Urinary bladder (tissue), 4 donors: Measurements from ENCODE around the gene SERPING1. TPM values are rescaled to one million over a fixed set of nuclear protein-coding genes. Genes with fewer than 3 reads are reported as not detected.
"Not testable (repeated sequence)": the region's sequence is repeated elsewhere in the genome, so short reads cannot be mapped to it uniquely, and the experiment has no call there.

Experiments
- DNase-seq: peaks from one replicate; pipeline ENCODE4 v3.0.0-alpha.2; 2015; ENCODE audit errors: extremely low spot score
- H3K27ac ChIP-seq: one replicate; pipeline ENCODE4 v1.5.1; 2013; ENCODE audit warnings: low read depth, mild to moderate bottlenecking, moderate library complexity
- H3K36me3 ChIP-seq: one replicate; pipeline ENCODE4 v1.6.1; 2013; ENCODE audit warnings: mild to moderate bottlenecking, moderate library complexity; ENCODE audit not compliant: insufficient read depth
- H3K4me1 ChIP-seq: one replicate; pipeline ENCODE4 v1.6.1; 2013; ENCODE audit warnings: mild to moderate bottlenecking, moderate library complexity; ENCODE audit not compliant: insufficient read depth
- H3K4me3 ChIP-seq: one replicate; pipeline ENCODE4 v1.5.1; 2013; ENCODE audit warnings: low read depth, low read length
- WGBS: extraction: QIAGEN DNeasy Blood & Tissue Kit; methylation state at CpG from one replicate; pipeline ENCODE4 v1.1.7; 2013; 5-methylcytosine and 5-hydroxymethylcytosine counted together
- polyA plus RNA-seq: library from polyadenylated mRNA; stranded (reverse); fragments of 200-250 nt; gene quantifications from one replicate; pipeline ENCODE4 v1.2.3, GENCODE V29; 2013
- total RNA-seq: library from RNA; depleted of rRNA; stranded (reverse); fragments of >200 nt; gene quantifications from one replicate; pipeline ENCODE4 v1.2.3, GENCODE V29; 2014
- donor health status: healthy with polysubstance abuse.
- donor health status: healthy.

The SERPING1 gene
- total and polyA plus RNA-seq, 2 donors = 53.6 to 806 TPM

GRCh38 chr11:57647372-57647771, 49.9 kb downstream of the SERPING1 start:
- Histone ChIP-seq H3K4me1 (no peaks in the 10 kb centered on the region), H3K36me3 (no peaks in the 10 kb centered on the region), H3K4me3 (no peak overlapping the region), H3K27ac (no peak overlapping the region)
- DNase-seq = no peak
- WGBS = 4% methylated on average over 10 of the region's 10 CpGs

DNA sequence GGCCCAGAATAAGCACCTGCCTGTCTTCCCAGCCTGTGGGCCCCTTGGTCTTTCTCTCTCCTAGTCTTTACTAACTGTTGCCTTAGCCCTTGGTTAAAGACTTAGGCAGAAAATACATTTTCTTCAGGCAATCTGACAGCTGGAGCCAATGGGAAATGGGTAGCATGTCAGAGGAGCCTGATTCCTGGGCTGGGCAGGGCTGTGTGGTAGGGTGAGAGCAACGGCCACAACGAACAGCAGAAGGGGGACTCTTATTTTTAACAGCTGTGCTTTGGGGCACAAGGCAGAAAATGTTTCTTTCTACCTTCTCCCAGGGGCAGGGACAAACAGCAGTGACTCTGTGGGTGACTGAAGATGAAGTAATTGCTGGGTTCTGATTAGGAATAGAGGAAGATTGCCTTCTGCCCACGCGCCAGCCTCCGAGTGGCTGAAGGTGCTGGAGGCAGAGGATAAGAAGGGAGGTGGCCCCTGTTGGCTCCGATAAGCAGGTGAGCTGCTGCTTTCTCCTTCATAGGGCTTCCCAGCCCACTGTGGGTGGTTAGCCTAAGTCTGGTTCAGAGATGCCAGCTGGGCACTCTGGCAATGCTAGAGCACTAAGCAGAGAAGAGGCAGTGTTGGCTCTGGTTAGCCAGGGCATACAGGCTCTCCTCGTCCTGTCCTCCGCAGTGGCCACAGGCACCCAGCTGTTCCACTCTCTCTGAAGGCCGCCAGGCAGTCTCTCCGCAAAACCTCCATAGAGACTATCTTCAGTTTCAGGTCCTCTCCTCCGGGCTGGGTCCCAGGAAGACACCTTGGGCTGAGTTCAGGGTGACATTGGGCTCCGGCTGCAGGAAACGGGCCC, 50.7 kb downstream of the SERPING1 start:
- Histone ChIP-seq H3K27ac (no peak overlapping the region), H3K4me1 (no peaks in the 10 kb centered on the region)
- DNase-seq = no peak

DNA sequence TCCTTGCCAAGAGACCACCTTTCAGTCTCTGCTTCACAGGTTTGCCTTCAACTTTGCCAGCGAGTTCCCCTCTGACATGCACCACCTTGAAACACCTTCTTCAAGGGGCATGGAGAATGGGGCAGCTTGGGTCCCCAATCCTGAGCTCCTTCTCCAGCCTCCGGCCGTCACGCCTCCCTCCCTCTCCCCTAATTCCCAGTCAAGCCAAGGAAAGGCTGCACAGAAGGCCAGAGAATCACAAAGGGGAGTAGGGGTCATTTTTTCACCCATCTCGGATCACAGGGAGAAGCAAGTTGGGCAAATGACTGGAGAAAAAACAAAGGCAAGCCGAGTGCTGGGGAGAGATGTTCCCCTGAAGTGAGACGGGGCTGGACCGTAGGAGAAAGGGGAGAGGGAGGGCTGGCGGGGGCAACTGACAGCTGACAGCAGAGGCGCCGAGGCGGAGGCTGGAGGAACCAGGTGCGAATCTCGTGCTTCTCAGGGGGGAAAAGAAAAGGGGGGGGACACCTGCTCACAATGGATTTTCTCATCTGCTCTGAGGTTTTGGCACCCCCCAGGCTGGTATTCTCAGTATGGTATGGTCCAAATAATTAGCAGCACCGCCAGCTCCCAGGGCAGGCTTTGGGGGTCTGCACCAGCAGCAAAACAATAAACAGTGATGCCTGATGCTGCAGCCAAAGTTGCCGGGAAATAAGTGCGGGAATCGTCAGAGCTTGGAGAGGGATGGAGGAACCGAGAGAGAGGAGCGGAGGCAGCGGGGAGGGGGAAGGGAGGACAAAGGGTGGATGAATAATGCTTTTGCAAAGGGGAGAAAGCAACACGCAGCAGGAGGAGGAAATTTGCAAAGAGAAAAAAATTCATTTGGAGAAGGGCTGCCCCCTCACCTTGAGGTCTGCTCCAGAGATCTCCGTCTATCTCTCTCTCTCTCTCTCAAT, 51.6 kb downstream of the SERPING1 start:
- H3K27ac ChIP-seq = no peak overlapping the region
- H3K36me3 ChIP-seq = no peaks in the 10 kb centered on the region
- no peak for DNase-seq
- no peaks in the 10 kb centered on the region for H3K4me1 ChIP-seq
- 2% methylated on average over 23 of the region's 23 CpGs for WGBS
- H3K4me3 ChIP-seq = peak overlapping the region; percentile 21

More for the DNA sequence above, 50.7 kb downstream of the SERPING1 start:
- Histone ChIP-seq H3K36me3 (no peaks in the 10 kb centered on the region), H3K4me3 (no peak overlapping the region)
- WGBS = 7% methylated on average over 13 of the region's 13 CpGs

- WGBS = 9% methylated on average over 15 of the region's 15 CpGs
- DNase-seq = no peak
- H3K36me3 ChIP-seq = no peaks in the 10 kb centered on the region
- peak within 1 kb of the TSS; percentile 21 for H3K4me3 ChIP-seq
- peak within 1 kb of the TSS; percentile 26 for H3K27ac ChIP-seq
- H3K4me1 ChIP-seq = no peaks in the 10 kb centered on the region
Observed at GRCh38 chr11:57649826-57650738, 52.6 kb downstream of the SERPING1 start, which contains the start of gene YPEL4. YPEL4 (minus strand) TSS chr11:57649912; CDS start chr11:57647107, 2,805 bp downstream.

DNA sequence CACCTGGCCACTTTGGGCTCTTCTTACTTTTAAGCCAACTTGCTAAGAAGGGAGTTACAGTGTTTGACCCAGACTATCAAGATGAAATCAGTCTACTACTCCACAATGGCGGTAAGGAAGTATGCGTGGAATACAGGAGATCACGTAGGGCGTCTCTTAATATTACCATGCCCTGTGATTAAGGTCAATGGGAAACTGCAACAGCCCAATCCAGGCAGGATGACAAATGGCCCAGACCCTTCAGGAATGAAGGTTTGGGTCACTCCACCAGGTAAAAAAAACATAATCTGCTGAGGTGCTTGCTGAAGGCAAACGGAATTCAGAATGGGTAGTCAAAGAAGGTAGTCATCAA, 53.2 kb downstream of the SERPING1 start:
- Histone ChIP-seq H3K4me1 (no peaks in the 10 kb centered on the region), H3K4me3 (no peak overlapping the region), H3K27ac (no peak overlapping the region), H3K36me3 (no peaks in the 10 kb centered on the region)
- WGBS = 52% methylated on average over 5 of the region's 5 CpGs
- DNase-seq = no peak

GRCh38 chr11:57651408-57651807, 53.9 kb downstream of the SERPING1 start:
- Histone ChIP-seq H3K4me3 (no peak overlapping the region), H3K27ac (no peak overlapping the region), H3K36me3 (no peaks in the 10 kb centered on the region), H3K4me1 (no peaks in the 10 kb centered on the region)
- WGBS = 76% methylated on average over 7 of the region's 7 CpGs
- DNase-seq = no peak

DNA sequence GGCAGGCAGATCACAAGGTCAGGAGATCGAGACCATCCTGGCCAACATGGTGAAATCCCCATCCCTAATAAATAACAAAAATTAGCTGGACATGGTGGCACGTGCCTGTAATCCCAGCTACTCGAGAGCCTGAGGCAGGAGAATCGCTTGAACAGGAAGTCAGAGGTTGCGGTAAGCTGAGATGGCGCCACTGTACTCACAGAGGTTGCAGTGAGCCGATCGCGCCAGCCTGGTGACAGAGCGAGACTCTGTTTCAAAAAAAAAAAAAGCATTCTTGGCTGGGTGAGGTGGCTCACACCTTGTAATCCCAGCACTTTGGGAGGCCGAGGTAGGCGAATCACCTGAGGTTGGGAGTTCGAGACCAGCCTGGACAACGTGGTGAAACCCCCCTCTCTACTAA, 54.7 kb downstream of the SERPING1 start:
- not testable (repeated sequence) for H3K4me3 ChIP-seq, H3K36me3 ChIP-seq, DNase-seq, H3K4me1 ChIP-seq, H3K27ac ChIP-seq
- 75% methylated on average over 14 of the region's 14 CpGs for WGBS

- no peak for DNase-seq
- Histone ChIP-seq H3K36me3 (no peaks in the 10 kb centered on the region), H3K27ac (no peak overlapping the region), H3K4me1 (no peaks in the 10 kb centered on the region), H3K4me3 (no peak overlapping the region)
- WGBS = 75% methylated on average over 3 of the region's 3 CpGs
Observed at GRCh38 chr11:57652662-57653061, 55.2 kb downstream of the SERPING1 start.

GRCh38 chr11:57653163-57653562, 55.7 kb downstream of the SERPING1 start:
- 21% methylated on average over 3 of the region's 3 CpGs for WGBS
- no peak overlapping the region for H3K27ac ChIP-seq
- no peak for DNase-seq
- H3K36me3 ChIP-seq = no peaks in the 10 kb centered on the region
- no peak overlapping the region for H3K4me3 ChIP-seq
- no peaks in the 10 kb centered on the region for H3K4me1 ChIP-seq

DNA sequence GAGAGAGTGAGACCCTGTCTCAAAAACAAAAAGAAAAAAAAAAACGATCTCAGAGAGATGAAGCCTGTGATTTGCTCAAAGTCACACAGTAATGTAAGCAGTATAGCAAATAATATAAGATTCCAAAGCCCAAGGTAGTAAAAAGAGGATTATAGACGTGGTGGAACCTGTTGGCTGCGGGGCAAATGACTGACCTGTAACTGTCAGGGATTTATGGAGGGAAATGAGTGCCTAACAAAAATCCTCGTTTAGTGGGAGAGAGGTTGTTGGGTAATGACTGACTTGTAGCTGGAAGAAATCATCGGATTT, 59.4 kb downstream of the SERPING1 start:
- no peak for DNase-seq
- WGBS = 8% methylated on average over 5 of the region's 5 CpGs
- H3K36me3 ChIP-seq = peaks cover 5% of the 10 kb centered on the region
- H3K27ac ChIP-seq = peak overlapping the region; percentile 79
- peak overlapping the region; percentile 25 for H3K4me3 ChIP-seq
- no peaks in the 10 kb centered on the region for H3K4me1 ChIP-seq

- Histone ChIP-seq H3K27ac (peak within 1 kb of the TSS; percentile 79), H3K4me1 (no peaks in the 10 kb centered on the region), H3K36me3 (peaks cover 5% of the 10 kb centered on the region), H3K4me3 (peak within 1 kb of the TSS; percentile 65)
- peak; percentile 99 for DNase-seq
- under 1% methylated on average over 45 of the region's 45 CpGs for WGBS
Observed at GRCh38 chr11:57657194-57658022, 59.9 kb downstream of the SERPING1 start, which contains the start of gene CLP1. CLP1 (plus strand) TSS chr11:57657762; CDS start chr11:57659477, 1,715 bp downstream.

- WGBS = under 1% methylated on average over 8 of the region's 8 CpGs
- Histone ChIP-seq H3K27ac (no peak overlapping the region), H3K4me1 (no peaks in the 10 kb centered on the region), H3K36me3 (peaks cover 8% of the 10 kb centered on the region), H3K4me3 (peak overlapping the region; percentile 65)
- no peak for DNase-seq
Observed at GRCh38 chr11:57658023-57658361, 60.5 kb downstream of the SERPING1 start.
